ENCODE measurements around the gene FKBP1A.
"Not testable (repeated sequence)": the region's sequence is repeated elsewhere in the genome, so short reads cannot be mapped to it uniquely, and the experiment has no call there.

The FKBP1A gene

DNA sequence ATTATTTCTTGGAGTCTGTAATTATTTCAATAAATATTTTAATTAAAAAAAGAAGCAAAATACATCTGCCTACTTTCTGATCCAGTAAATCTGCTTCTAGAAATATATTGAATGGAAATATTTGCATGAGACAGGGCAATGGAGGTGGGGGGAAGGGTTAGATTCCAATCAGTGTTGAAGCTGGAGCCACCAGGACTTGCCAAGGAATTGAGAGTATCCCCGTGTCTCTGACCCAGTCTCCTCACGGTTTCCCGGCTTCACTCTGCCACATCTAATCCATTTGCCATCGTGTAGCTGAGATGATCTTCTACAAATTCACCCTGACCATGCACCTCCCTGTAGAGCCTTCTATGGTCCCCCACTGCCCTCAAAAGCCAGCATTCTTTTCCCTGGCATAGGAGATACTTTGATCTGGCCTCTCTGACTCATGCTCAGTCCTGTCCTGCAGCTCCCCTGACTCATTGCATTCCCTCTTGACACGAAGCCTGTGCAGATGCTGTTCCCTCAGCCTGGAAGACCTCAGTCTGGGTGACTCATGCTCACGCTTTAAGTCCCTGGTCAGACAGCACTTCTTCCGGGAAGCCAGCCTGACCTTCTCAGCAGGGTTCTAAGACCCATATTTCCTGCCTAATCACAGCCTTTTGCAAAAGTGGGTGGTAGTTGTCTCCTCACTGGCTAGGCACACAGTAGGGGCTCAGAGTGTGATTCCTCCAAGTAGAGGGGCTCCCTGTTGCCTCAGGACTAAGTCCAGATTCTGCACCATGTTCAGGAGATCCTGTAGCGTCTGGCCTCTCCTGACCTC is 23.0 kb upstream of the FKBP1A start:
- DNase-seq = no peak

DNA sequence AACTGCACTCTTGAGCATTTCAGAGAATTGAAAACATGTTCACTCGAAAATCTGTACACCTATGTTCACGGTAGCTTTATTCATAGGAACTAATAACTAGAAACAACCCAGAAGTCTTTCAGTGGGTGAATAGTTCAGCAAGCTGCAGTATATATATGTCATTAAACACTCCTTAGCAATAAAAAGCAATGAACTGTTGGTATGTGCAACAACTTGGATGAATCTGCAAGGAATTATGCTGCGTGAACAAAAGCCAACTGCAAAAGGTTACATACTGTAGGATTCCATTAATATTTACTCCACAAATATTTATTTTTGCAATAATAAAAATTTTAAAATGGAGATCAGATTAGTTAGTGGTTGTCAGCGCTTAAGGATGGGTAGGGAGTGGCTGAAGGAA is 22.1 kb upstream of the FKBP1A start:
- no peak for DNase-seq

DNA sequence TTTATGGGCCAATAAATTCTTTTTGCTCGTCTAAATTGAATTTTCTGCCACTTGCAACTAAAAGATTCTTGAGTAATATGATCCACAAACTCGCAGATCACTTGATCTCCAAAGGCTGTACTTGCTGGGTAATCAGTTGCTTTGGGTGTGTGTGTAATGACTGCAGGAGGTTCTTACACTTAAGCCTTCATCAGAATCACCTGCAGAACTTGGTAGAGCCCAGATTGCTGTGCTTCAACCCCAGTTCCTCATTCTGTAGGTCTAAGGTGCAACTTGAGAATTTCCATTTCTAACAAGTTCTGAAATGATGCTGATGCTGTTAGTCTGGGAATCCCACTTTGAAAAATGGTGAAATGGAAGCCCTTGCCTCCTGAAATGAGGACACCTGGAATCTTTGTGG is 12.9 kb upstream of the FKBP1A start:
- no peak for DNase-seq

DNA sequence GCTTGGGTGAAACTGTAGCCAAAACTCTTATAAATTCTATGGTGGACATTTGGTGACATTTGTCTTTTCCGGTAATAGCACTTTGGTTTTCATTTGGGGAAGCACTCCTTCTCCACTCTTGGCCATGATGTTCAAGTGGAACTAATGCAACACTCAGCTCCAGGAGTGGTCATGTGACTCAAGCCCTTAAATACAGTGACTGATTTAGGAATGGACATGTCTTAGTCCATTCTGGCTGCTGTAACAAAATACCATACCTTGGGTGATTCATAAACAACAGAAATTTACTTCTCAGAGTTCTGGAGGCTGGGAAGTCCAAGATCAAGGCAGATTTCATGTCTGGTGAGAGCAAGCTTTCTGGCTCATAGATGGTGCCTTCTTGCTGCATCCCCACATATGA is 10.8 kb upstream of the FKBP1A start:
- DNase-seq = no peak

DNA sequence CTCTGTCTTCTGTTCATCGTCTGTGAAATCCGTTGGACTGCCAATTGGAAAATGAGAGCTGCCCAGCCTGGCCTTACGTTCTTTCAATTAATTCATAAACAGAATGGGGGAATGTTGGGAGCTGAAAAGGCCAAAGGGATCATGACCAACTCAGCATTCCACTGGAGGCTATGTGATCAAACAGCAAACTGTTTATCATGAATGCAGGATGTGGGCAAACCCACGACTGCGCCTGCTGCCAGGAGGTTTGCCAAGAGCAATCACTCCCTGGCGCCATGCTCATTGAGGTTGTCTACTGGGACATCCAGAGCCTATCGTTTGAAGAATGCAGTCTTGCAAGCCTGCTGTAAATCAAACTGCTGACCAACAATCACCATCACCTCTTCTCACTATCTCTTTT is 9.3 kb upstream of the FKBP1A start:
- no peak for DNase-seq

DNA sequence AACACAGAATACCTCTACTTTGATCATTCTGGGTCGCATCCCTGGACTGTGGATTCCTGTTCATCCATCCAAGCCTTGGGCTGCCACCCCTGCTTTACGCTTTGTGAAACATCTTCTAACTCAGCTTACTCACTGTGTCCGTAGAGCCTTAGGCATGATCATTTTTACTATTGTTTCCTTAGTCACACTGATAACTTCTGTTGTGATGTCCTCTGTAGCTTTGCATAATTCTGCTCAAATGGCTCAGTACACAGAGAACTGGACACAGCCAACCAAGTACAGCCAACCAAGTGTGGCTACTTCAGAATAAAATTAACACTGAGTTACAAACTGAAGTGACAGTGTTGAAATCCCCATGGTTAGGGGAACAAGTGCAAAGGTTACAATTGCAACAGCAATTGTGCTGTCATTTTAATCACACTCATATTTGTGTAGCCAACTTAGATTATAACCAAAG is 8.6 kb upstream of the FKBP1A start:
- no peak for DNase-seq

DNA sequence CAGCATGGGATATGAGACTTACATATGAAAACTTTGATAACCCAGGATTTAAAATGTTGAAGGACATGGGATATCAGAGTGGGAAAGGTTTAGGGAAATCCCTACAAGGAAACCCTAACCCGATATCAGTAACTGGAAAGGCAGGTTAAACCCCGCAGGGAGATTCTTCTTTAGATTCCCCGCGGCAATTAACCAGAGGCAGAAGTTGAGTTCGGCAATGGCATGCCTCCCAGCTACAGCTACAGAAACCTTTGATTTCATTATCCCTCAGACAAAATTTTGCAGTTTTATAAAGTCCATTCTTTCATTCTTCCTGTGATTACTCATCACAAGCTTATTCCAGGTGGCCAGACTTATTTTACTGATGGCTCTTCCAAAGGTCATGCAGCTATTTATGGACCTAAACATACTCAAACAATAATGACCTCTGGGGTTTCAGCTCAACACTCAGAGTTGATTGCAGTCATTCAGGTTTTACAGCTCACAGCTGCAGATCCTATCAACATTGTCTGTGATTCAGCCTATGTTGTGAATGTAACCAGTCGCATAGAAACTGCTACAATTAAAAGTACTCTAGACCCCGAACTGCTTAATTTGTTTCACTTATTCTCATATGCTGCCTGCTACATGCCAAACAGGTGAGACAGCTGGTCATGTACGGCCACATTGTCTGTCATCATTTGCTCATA is 7.0 kb upstream of the FKBP1A start:
- DNase-seq = peak; percentile 41

DNA sequence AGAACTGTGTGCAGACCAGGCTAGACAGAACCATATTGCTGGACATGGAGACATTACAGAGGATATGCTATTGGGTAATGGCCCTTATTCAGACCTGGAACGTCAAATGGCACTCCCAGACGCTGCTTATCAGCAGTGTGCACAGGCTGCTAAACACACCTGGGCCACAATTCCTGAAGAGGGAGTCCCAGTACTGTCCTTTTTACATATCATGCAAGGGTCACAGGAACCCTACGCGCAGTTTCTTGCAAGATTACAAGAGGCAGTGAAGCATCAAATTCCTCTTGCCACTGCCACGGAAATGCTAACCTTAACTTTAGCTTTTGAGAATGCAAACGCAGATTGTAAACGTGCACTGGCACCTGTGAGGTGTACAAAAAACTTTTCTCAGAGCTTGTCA is 5.3 kb upstream of the FKBP1A start:
- not testable (repeated sequence) for DNase-seq

DNA sequence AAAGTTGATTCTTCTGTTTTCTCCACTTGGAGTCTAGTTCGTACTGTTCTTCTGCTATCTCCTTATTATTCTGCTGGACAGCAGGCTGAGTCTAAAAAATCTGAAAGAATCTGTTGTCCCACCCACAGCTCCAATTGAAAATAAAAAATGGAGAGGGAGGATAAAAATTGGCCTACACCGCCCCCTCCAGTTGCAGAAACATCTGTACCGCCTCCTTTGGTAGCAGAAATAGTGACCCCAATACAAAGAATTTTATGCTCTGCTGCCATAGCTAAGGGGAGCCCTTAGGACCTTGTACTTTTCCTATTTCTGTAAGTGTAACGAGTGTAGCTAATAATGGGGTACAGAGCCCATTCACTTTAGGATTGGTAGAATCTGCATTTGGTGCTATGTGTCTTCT is 4.9 kb upstream of the FKBP1A start:
- DNase-seq = no peak

DNA sequence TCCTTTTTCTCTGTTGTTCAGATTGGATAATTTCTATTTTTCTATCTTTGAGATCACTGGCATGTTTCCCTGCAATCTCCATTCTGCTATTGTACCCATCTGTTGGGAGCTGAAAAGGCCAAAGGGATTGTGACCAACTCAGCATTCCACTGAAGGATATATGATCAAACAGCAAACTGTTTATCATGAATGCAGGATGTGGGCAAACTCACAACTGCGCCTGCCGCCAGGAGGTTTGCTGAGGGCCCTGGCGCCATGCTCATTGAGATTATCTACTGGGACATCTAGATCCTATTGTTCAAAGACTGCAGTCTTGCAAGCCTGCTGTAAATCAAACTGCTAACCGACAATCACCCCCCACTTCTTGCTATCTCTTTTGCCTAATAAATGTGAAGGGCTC is 3.8 kb upstream of the FKBP1A start:
- DNase-seq = no peak

DNA sequence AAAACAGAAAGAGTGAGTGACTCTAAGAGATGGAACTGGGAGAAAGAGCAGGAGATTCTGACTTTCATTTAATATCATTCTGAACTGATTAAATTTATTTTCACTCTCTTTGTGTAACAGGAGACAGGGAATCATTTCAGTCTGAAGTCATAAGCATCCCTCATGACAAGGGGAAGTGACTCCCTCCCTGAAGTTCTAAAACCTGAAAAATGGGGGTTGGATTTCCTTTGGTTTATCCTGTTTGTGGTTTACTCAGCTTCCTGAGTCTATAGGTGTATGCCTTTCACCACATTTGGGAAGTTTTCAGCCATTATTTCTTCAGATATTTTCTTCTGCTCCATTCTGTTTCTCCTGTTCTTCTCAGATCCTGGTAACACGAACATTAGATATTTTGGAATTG is 3.4 kb upstream of the FKBP1A start:
- DNase-seq = no peak

DNA sequence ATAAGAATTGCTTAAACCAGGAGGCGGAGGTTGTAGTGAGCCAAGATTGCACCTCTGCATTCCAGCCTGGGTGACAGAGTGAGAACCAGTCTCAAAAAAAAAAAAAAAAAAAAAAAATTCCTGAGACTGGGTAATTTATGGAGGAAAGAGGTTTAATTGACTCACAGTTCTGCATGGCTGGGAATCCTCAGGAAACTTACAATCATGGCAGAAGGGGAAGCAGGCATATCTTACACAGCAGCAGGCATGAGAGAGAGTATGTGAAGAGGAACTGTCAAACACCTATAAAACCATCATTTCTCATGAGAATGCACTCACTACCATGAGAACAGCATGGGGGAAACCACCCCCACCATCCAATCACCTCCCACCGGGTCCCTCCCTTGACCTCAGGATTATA is 1.8 kb upstream of the FKBP1A start:
- no peak for DNase-seq

DNA sequence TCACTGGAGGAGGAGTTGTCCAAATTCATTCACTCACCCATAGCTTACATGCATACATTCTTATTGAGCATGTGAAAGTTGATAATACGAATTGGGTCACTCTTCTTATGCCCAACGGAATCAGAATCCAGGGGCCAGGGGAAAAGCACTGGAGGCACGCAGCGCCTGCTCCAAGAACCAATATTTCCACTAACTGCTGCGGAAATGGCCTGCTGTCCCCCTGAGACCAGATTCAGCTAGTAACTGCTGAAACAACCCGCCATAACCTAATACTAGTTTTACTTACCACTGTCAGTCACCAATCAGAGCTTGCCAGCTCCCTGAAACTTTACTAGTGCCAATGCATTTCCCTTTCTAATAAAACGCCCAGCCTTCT is 641 bp upstream of the FKBP1A start:
- no peak for DNase-seq

DNA sequence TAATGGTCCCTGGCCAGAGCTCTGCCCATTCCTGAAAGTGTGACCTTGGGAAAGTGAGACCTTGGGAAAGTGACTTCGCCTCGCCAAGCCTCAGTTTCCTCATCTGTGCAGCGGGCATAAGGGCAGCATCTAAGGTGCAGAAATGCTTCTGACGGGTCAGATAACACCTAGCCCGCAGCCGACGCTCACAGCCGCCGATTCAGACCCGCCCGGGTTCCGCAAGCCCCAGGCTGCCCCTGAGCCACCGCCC is 486 bp downstream of the FKBP1A start:
- DNase-seq = no peak

DNA sequence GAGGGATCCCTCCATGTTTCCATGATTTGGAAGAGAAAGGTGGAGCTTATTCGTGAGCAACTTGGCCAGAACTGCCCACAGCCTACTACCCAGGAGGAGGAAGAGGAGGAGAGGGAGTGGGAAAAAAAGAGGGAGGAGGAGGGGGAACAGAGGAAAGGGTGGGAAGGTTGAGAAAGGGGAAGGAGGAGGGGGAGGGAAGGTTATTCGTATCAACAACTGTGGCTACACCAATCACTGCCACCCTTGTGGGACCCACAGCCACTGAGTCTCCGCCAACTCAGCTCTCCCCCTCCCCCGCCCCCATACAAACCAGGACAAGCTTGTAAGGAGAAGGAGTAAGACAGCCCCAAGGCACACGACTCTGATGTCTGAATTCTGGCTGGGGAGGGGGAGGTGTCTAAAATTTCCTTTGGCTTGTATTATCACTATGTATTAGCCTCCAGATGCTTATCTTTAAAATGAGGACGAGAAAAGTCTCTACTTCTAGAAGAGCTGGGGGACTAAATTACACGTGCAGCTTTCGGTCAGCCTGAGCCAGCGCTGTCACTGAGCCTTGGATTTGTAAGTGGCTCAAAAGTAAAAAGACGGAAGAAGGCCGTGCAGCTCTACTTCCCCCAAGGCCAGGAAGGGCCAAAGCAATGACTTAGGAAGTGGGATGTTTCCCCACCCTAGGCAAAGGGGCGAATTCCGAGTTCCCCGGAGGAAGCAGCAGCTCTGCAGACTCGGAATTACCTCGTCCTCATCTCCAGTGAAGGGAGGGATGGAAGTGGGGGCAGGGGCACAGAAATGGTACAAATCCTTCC is 1.0 kb downstream of the FKBP1A start:
- no peak for DNase-seq

DNA sequence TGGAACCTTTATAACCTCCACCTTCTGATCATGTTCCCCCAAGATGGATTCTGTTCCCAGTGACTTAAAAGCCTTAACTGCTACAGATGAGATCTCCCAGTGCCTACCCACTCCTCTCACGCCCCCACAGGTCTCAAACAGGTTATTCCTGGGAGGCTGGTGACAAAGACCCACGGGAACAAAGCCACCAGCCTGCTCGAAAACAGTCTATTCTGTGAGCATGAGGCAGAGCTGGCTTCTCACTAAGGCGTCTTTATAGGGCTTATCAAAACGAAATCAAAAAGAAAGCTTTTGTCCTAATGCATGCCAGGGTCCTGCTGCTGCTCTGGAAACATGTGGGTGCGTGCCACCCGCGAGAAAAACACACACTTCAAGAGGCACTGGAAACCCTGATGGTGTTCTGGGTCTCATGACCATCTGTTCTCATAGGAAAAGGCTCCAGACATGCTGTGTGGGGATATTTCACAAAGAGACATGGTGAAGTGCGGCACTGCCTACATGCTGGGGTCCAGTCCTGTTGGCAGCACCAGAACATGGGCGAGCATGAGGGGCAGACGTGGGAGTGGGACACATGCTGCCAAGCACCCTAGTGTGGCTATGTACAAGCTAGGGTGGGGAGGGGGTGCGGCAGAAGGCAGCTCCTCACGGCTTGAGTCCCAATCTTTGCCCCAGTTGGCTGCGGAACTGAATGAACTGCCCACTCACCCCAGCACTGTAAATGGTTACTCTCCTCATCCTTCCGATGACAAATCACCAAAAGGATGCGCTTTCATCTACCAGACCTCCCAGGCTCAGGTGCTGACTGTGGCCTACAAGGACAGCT is 2.1 kb downstream of the FKBP1A start:
- no peak for DNase-seq

DNA sequence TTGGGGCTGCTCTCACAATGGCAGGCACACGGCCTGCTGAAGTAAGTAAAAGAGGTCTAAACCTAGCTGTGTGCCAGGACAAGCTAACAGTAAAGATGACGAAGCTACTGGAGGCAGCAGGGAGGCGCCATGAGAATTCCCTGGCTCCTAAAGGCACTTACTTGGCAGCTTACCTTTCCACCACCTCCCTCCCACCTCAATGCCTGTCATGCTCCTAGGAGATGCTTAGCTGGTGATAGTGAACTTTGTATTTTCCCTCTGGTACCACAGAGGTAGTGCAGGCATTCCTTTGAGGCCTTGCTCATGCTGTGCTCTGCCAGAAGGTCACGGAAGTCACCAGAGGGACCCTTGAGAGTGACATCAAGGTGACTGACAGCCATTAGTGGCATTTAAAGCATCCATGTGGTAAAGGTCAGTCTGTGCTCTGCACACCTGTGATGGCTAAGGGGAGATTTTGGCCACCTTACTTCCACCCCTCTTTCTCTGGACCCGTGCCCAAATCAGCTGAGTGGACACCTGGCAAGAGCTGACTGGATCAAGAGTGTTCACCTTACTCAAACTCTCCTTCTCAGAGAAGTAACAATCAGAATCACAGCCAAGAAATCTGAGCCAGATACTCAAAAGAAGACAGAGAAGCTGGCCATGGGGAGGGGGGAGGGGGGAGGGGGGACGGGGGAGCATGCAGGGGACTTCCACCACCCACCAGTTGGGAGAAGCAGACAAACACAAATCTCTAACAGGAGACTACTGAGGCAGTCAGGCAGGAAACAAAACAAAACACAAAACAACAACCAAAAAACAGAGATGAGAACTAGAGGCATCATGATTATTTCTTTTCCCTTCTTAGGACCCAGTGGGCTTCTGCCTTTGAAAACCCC is 2.9 kb downstream of the FKBP1A start:
- DNase-seq = no peak

DNA sequence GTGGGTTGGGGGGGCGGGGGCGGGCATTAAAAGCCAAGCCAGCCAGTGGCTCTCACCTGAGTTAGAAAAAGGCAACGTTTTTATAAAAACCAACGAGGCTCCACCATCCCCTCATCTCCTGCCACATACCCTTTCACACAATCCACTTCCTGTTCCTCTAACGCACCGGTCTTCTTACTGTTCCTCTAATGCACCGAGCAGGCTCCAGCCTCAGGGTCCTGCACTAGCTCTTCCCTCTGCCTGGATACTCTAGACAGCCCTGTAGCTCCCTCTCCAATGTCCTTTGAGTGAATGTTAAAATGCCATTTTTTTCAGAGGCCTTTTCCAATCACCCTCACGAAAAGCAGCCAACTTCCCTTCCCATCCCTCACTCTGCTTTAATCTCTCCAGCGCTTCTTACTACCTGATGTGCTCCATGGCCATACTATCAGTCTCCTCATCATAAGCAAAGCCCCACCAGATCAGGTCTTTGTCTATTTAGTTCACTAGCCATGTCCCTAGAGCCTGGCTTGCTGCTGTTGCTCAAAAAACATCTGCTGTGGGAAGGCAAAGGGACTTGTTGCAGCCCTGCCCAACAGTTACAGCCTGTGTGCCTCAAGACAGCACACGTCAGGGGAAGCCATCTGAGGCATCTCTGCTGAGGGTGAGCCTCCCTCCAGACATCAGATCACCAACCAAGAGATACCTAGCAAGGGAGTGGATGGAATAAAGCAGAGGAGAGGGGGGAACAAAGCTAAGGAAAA is 3.9 kb downstream of the FKBP1A start:
- DNase-seq = no peak

DNA sequence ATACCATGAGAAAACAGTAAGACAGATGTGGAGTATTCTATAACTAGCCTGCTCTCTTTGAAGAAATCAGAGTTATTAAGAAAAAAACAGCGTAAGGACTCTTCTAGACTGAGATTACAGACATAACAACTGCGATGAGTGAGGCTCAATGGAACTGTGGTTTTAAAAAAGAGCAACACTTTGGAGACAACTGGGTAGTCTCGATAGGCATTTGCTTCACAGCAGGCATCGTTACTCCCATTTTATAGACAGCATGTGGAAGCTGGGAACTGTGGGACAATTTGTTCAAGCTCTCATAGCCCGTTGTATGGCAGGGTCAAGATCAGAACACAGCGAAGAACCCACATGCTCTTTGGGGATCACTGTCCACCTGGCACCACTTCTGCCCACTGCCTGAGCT is 4.6 kb downstream of the FKBP1A start:
- DNase-seq = no peak

DNA sequence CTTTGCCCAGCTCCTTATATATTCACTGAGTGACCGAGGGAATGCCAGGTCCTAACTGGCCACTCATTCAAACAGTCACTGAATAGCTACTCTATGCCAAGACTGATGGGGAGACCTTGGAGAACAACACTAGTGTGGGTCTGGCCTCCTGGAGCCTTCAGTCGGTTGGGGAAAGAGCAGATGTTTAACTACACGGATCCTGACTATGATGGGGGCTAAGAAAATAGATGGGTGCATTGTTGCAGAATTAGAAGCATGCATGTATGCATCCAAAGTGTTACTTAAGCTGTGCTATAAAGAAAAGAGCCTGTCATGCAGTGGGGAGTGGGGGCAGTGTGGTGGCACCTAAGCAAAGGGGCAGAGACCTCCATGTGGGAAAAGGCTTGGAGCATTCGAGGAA is 6.5 kb downstream of the FKBP1A start:
- DNase-seq = no peak

DNA sequence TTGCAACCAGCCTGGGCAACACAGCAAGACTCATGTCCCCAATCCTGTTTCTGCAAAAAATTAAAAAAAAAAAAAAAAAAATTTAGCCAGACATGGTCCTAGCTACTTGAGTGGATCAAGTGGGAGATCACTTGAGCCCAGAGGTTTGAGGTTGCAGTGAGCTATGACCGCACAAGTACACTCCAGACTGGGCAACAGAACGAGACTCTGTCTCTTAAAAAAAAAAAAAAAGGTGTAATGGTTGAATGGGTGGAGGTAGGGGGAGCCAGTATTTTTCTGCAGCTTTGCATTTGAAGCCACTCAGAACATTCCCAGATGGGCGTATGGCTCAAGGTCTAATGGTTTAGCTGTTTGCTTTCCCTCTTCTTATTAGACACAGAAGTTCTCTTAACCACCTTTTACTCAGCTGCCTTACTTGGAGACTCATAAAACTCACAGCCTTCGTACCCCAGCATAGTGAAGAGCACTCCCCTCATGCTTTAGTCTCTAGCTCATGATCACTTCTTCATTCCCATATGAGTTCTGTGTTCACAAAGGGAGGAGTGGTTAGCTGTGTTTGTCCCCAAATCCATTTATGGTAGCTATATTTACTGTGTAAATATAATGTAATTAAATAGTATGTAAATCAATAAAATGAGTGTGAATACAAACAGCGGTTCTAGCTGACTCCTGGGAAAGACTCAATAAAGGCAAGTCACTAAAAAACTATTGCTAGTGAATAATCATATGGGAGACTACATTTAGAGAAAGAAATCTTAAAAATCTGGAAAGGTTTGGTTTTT is 9.0 kb downstream of the FKBP1A start:
- DNase-seq = peak; percentile 88
